Gastroesophageal sphincter (tissue), 4 donors: ENCODE data around the gene ZNF345. TPM values are rescaled to one million over a fixed set of nuclear protein-coding genes. Genes with fewer than 3 reads are reported as not detected.

ENCODE experiments used
- ATAC-seq: fragments of 150-250 bp; one replicate; pipeline ENCODE4 v1.9.1; 2016; ENCODE audit warnings: mild to moderate bottlenecking, moderate library complexity
- H3K27ac ChIP-seq, 4 donors: fragments of 200-600 bp; sonication (generic) in 3 of 4; 1 replicate in 3 of 4; 2 replicates in 1 of 4; pipeline ENCODE4 v1.5.1; 2016 to 2019
- H3K27me3 ChIP-seq: fragments of 200-600 bp; sonication (generic); one replicate; pipeline ENCODE4 v1.5.1; 2019
- H3K36me3 ChIP-seq, 2 donors: fragments of 200-600 bp; sonication (generic); one replicate each; pipeline ENCODE4 v1.5.1; 2019; ENCODE audit warnings: control low read depth in 1 of 2
- H3K4me1 ChIP-seq, 3 donors: fragments of 200-600 bp; sonication (generic); 1 replicate in 2 of 3; 2 replicates in 1 of 3; pipeline ENCODE4 v1.5.1; 2016 to 2019; ENCODE audit warnings: control low read depth in 2 of 3
- H3K4me3 ChIP-seq, 2 donors: fragments of 200-600 bp; sonication (generic); one replicate each; pipeline ENCODE4 v1.5.1; 2019; ENCODE audit warnings: mild to moderate bottlenecking in 1 of 2, moderate library complexity in 1 of 2
- H3K9me3 ChIP-seq, 3 donors: fragments of 200-600 bp; sonication (generic); one replicate each; pipeline ENCODE4 v1.5.1; 2017 to 2019; ENCODE audit warnings: control low read depth in 2 of 3
- CTCF ChIP-seq, 4 experiments: fragments of 200-600 bp in 2 of 4; fragments of 450-650 bp in 2 of 4; sonication (generic) in 1 of 4; IDR thresholded peaks; one replicate each; pipeline ENCODE4 v1.5.1; 2017 to 2019; ENCODE audit warnings: antibody characterized with exemption in 4 of 4, mild to moderate bottlenecking in 2 of 4, moderate library complexity in 2 of 4
- EP300 ChIP-seq: sonication (generic); formaldehyde crosslinking; IDR thresholded peaks from one replicate; pipeline ENCODE4 v1.6.1; 2017; ENCODE audit warnings: antibody characterized with exemption, mild to moderate bottlenecking
- POLR2A ChIP-seq, 2 donors: fragments of 450-650 bp; IDR thresholded peaks; one replicate each; pipeline ENCODE4 v1.6.1; 2017; ENCODE audit warnings: antibody characterized with exemption in 2 of 2, mild to moderate bottlenecking in 2 of 2, moderate library complexity in 1 of 2
- POLR2AphosphoS5 ChIP-seq: sonication (generic); formaldehyde crosslinking; IDR thresholded peaks from one replicate; pipeline ENCODE4 v1.6.1; 2017; ENCODE audit warnings: antibody characterized with exemption
- WGBS, 2 donors: methylation state at CpG; one replicate each; pipeline ENCODE4 v1.1.5; 2018; ENCODE audit warnings: low coverage in 1 of 2; 5-methylcytosine and 5-hydroxymethylcytosine counted together
- total RNA-seq, 4 donors: library from RNA; depleted of rRNA; stranded (reverse); fragments of >200 nt; gene quantifications; one replicate each; pipeline ENCODE4 v1.1.0, GENCODE V29; 2016

ZNF345 gene
- total RNA-seq, 4 donors from 2014 or later = 3.9 to 7.8 (median 5.7) TPM

DNA sequence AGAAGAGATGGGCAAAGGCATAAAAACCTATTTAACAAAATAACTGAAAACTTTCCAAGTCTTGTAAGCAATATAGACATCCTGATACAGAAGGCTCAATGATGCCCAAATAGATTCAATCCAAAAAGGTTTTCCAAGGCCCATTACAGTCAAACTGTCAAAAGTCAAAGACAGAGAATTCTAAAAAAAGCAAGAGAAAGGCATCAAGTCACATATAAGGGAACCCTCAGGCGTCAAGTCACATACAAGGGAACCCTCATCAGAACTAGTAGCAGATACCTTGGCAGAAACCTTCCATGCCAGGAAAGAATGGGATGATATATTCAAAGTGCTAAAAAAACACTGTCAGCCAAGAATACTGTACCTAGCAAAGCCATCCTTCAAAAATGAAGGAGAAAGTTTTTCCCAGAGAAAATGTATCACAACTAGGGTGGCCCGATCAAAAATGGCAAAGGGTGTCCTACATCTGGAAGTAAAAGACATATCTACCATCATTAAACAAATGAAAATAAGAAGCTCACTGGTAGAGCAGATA is 44.2 kb downstream of the ZNF345 start:
- TF ChIP-seq CTCF (IDR thresholded peaks at IDR 0.05) (no peak), EP300 (no peak), POLR2AphosphoS5 (no peak), POLR2A (IDR thresholded peaks at IDR 0.05) (no peak)
- 90 to 94% methylated on average over 2 of the region's 2 CpGs for WGBS, 2 donors
- H3K9me3 ChIP-seq = peaks cover 19 to 100% (median 38%) of the 10 kb centered on the region in 3 donors

GRCh38 chr19:36898422-36898821 is 47.7 kb downstream of the ZNF345 start:
- WGBS, 2 donors = 60 to 97% methylated on average over 2 to 4 of the region's 4 CpGs
- Histone ChIP-seq H3K9me3 (peaks cover 6 to 100% (median 20%) of the 10 kb centered on the region in 3 donors), H3K4me3 (no peak overlapping the region), H3K4me1 (no peaks in the 10 kb centered on the region), H3K36me3 (peaks cover 17 to 100% of the 10 kb centered on the region in 2 donors), H3K27ac (no peak overlapping the region), H3K27me3 (no peaks in the 10 kb centered on the region)
- ATAC-seq = no peak
- no peak for TF ChIP-seq POLR2AphosphoS5
- no peak for TF ChIP-seq CTCF (IDR thresholded peaks at IDR 0.05)
- no peak for TF ChIP-seq POLR2A (IDR thresholded peaks at IDR 0.05)
- no peak for TF ChIP-seq EP300

More for the DNA sequence above, 44.2 kb downstream of the ZNF345 start:
- Histone ChIP-seq H3K27me3 (no peaks in the 10 kb centered on the region), H3K4me1 (no peaks in the 10 kb centered on the region), H3K36me3 (peaks cover 43 to 100% of the 10 kb centered on the region in 2 donors), H3K27ac (no peak overlapping the region), H3K4me3 (no peak overlapping the region)
- no peak for ATAC-seq

- Histone ChIP-seq H3K36me3 (peaks cover 0 to 64% of the 10 kb centered on the region in 2 donors), H3K4me3 (peak within 1 kb of the TSS; percentile 79 to 85), H3K4me1 (peaks cover 0 to 23% (median 7%) of the 10 kb centered on the region in 3 donors), H3K9me3 (peaks cover 0 to 7% (median 0%) of the 10 kb centered on the region in 3 donors), H3K27me3 (no peaks in the 10 kb centered on the region), H3K27ac (peak within 1 kb of the TSS; percentile 80 to 97 (median 94))
- ATAC-seq = peak; percentile 98
- TF ChIP-seq EP300 (no peak), POLR2AphosphoS5 (no peak), POLR2A (IDR thresholded peaks at IDR 0.05) (peak in 1 of 2 donors; percentile 15), CTCF (IDR thresholded peaks at IDR 0.05) (peak in 3 of 4 experiments; percentile 56 to 72 (median 64))
- WGBS, 2 donors = 0 to 1% methylated on average over 17 to 22 of the region's 57 CpGs
Observed at GRCh38 chr19:36915992-36916830, 65.5 kb downstream of the ZNF345 start, which contains the start of the genes ZNF568 and ZNF829. Gene ZNF568, plus strand, starts transcription at chr19:36916332. Its CDS starts 6,439 bp downstream, at chr19:36922771. Gene ZNF829, minus strand, starts transcription at chr19:36916291. Its CDS starts 1,124 bp downstream, at chr19:36915167.

DNA sequence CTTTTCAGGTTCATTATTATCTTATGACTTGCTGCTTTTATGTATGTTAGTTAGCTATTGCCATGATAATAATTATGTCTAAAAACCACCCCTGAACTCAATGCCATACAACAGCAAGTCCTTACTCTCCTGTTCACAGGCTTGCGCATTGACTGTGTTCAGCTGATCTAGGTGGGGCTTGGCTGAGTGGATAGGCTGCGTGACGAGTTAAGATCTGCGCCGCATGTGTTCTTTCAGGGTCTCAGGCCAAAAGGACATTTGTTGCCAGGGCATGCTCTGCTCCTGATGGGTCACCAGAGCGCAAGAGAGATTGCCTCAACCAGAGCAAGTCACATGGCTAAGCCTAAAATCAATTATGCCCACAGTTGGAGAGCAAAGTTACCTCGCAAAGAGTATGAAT is 66.3 kb downstream of the ZNF345 start:
- peaks cover 0 to 3% (median 0%) of the 10 kb centered on the region in 3 donors for H3K9me3 ChIP-seq
- H3K4me3 ChIP-seq = peak overlapping the region; percentile 79 to 85
- peaks cover 0 to 23% (median 7%) of the 10 kb centered on the region in 3 donors for H3K4me1 ChIP-seq
- TF ChIP-seq CTCF (IDR thresholded peaks at IDR 0.05) (no peak), POLR2A (IDR thresholded peaks at IDR 0.05) (no peak), EP300 (no peak), POLR2AphosphoS5 (no peak)
- peak overlapping the region in 3 of 4 donors; percentile 27 to 97 (median 95) for H3K27ac ChIP-seq
- no peak for ATAC-seq
- WGBS, 2 donors = 38 to 44% methylated on average over 2 to 7 of the region's 7 CpGs
- H3K36me3 ChIP-seq = peaks cover 0 to 64% of the 10 kb centered on the region in 2 donors
- no peaks in the 10 kb centered on the region for H3K27me3 ChIP-seq
